NB4 (cell line): Measurements from ENCODE around the gene PLXNA2.

Experiments used
- POLR2A ChIP-seq: IDR thresholded peaks from 2 replicates; pipeline ENCODE4 v1.6.1; 2011; ENCODE audit warnings: mild to moderate bottlenecking; ENCODE audit not compliant: insufficient read length; ENCODE audit errors: extremely low read depth
- TF ChIP-seq, protein P1 (sequence below): IDR thresholded peaks from one replicate; pipeline ENCODE4 v1.5.1; 2012; ENCODE audit warnings: low read depth, low read length

DNA sequence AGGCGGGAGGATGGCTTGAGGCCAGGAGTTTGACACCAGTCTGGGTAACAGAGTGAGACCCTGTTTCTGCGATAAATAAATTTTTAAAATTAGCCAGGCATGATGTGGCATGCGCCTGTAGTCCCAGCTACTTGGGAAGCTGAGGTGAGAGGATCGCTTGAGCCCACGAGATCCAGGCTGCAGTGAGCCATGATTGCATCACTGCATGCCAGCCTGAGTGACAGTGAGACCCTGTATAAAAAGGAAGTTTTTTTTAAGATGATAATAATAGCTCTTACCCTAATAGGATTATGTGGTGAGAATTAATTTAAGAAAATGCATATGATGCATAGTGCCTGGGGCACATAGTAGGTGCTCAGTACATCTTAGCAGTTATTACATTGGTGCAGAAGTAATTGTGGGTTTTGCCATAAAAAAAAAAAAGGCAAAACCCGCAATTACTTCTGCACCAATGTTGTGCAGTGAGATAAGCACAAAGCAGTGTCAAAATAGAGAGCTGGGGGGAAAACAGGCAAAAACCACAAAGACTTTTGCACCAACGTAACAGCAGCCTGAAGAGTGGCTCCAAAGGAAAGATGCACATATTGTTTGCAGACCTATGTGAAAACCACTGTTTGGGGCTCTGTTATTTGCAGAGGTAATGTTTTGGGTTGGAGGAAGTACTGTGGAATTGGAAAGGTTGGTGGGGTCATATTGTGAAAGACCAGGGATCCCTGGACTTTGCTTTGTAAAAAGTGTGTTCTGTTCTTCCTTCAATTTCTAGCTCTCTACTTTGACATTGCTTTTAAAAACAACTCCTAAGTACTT is 72.4 kb downstream of the PLXNA2 start:
- TF ChIP-seq POLR2A = no peak
- TF ChIP-seq, protein P1, sequence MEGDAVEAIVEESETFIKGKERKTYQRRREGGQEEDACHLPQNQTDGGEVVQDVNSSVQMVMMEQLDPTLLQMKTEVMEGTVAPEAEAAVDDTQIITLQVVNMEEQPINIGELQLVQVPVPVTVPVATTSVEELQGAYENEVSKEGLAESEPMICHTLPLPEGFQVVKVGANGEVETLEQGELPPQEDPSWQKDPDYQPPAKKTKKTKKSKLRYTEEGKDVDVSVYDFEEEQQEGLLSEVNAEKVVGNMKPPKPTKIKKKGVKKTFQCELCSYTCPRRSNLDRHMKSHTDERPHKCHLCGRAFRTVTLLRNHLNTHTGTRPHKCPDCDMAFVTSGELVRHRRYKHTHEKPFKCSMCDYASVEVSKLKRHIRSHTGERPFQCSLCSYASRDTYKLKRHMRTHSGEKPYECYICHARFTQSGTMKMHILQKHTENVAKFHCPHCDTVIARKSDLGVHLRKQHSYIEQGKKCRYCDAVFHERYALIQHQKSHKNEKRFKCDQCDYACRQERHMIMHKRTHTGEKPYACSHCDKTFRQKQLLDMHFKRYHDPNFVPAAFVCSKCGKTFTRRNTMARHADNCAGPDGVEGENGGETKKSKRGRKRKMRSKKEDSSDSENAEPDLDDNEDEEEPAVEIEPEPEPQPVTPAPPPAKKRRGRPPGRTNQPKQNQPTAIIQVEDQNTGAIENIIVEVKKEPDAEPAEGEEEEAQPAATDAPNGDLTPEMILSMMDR = no peak
